ENCODE results near the gene ASCL1. TPM values are rescaled to one million over a fixed set of nuclear protein-coding genes. Genes with fewer than 3 reads are reported as not detected.
A peak's percentile ranks its signal among the peaks of the same experiment; 100 is the strongest.

The ASCL1 gene
- total and polyA plus RNA-seq, 9 of the 15 experiments (the other 6 are each of a cell fraction or from before 2014, with no cell fraction given) = 0.01 to 0.09 (median 0.04) TPM; not detected in 3

DNA sequence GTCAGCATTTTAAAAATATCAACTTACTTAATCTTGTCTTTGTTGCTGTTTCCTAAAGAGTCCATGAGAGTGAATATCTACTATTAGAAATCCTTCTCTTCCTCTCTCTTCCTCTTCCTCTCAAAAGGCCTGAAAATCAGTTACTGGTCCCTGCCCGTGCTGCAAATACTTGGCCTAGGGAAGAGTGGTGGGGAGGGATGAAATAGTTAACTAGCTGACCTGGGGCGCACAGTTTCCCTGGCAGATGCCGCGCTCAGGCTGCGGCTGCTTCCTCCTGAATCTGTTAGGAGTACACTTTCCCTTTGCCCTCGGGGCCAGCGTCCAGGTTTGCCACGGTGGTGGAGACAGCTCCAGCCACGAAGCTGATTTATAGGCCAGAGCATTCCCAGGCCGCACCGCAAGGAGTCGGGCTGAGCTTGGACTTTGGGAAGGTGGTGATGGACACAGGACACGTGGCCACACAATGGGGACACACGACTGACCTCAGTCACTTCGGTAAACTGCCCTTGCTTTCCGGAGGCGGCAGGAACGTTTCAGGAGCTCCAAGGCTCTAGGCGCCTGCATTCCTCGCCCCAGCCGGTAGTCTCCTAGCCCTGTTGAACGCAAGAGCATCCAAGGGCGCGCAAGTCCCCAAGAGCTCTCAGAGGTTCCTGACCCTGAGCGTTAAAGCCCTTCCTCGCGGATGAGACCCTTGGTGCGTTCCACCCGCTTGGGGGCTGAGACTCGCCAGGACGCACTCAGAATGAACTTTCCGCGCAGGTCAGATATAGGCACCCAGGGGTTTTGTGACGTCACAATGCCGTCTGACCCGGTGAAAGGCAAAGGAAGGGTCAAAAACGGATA is 7.1 kb upstream of the ASCL1 start:
- ATAC-seq (peak; percentile 39; the same call in 2 of the 3 replicates), FAIRE-seq (no peak), DNase-seq (ENCODE audit: extremely low read depth in 1 of 4, low spot score in 3 of 4) (no peak)
- 4% methylated on average over 31 of the region's 37 CpGs for WGBS (ENCODE audit: insufficient coverage, low coverage, missing lambda C conversion rate)
- H3K4me2 ChIP-seq (ENCODE audit: insufficient read depth, low read length) = no peak overlapping the region
- no peaks in the 10 kb centered on the region for H3K9me3 ChIP-seq (replicated peaks; ENCODE audit: control insufficient read depth, insufficient read depth, low read depth, low read length)
- POLR2A ChIA-PET = no interaction called here
- H3K27me3 ChIP-seq (ENCODE audit: control insufficient read depth in 2 of 2, insufficient read depth in 2 of 2, low read length in 2 of 2) = peaks cover 0 to 3% of the 10 kb centered on the region in 2 experiments; a peak in 1 of 5 replicates
- no peak overlapping the region for H2AFZ ChIP-seq (ENCODE audit: low read depth, low read length)
- CTCF ChIA-PET (ENCODE audit: low intra/inter-chr PET ratio) = interaction anchor here (1.6 kb wide), 1 partner anchor 598 kb away, joined by 4 read pairs; no protein-coding TSS in a partner anchor
- intact Hi-C loops (cut with micrococcal nuclease) = no loop called here
- no peaks in the 10 kb centered on the region for H3K79me2 ChIP-seq (ENCODE audit: control insufficient read depth, insufficient read depth, low read length)
- no peaks in the 10 kb centered on the region for H3K9me1 ChIP-seq (ENCODE audit: control insufficient read depth, insufficient read depth, low read length)
- no peaks in the 10 kb centered on the region for H4K20me1 ChIP-seq (replicated peaks; ENCODE audit: control insufficient read depth, insufficient read depth, low read length)
- no TSS peak for BruUV-seq (replicated peaks)
- no peak overlapping the region for H3K27ac ChIP-seq (ENCODE audit: extremely low read depth, low read depth, low read length)
- no peak overlapping the region for H3K9ac ChIP-seq (ENCODE audit: insufficient read depth in 1 of 2, low read depth in 2 of 2, low read length in 2 of 2)
- no peak overlapping the region for H3K4me3 ChIP-seq
- in situ Hi-C loops (cut with MboI) = no loop called here
- H3K4me1 ChIP-seq (replicated peaks in 1 of 2; ENCODE audit: control insufficient read depth in 2 of 2, insufficient read depth in 2 of 2, low read length in 2 of 2) = peaks cover 0 to 3% of the 10 kb centered on the region in 2 experiments; a peak in 1 of 5 replicates
- H3K36me3 ChIP-seq (ENCODE audit: control insufficient read depth, insufficient read depth, low read length) = no peaks in the 10 kb centered on the region
- TF ChIP-seq JUNB (CRISPR knock-in tag; conservative IDR thresholded peaks at IDR 0.05) (no peak), TCF7 (IDR thresholded peaks at IDR 0.05; ENCODE audit: borderline replicate concordance) (no peak), WHSC1 (IDR thresholded peaks at IDR 0.05; ENCODE audit: low read length) (no peak), POLR2AphosphoS5 (IDR thresholded peaks at IDR 0.05; ENCODE audit: control insufficient read depth, insufficient read depth, low read depth, low read length) (no peak), HDAC6 (IDR thresholded peaks at IDR 0.05; ENCODE audit: low read depth, low read length) (no peak), PCBP1 (IDR thresholded peaks at IDR 0.05; ENCODE audit: low read depth, low read length, poor library complexity, severe bottlenecking) (no peak), CREM (IDR thresholded peaks at IDR 0.05; ENCODE audit: low read depth) (0 out of 2 replicates have a peak, but pooled peaks have one; percentile 21), HSF4 (CRISPR knock-in tag; IDR thresholded peaks at IDR 0.05; ENCODE audit: borderline replicate concordance) (no peak), HBP1 (CRISPR knock-in tag; IDR thresholded peaks at IDR 0.05) (no peak)
- TF ChIP-seq, protein P1, sequence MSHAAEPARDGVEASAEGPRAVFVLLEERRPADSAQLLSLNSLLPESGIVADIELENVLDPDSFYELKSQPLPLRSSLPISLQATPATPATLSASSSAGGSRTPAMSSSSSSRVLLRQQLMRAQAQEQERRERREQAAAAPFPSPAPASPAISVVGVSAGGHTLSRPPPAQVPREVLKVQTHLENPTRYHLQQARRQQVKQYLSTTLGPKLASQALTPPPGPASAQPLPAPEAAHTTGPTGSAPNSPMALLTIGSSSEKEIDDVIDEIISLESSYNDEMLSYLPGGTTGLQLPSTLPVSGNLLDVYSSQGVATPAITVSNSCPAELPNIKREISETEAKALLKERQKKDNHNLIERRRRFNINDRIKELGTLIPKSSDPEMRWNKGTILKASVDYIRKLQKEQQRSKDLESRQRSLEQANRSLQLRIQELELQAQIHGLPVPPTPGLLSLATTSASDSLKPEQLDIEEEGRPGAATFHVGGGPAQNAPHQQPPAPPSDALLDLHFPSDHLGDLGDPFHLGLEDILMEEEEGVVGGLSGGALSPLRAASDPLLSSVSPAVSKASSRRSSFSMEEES (CRISPR knock-in tag; IDR thresholded peaks at IDR 0.05) = no peak
- TF ChIP-seq, protein P2, sequence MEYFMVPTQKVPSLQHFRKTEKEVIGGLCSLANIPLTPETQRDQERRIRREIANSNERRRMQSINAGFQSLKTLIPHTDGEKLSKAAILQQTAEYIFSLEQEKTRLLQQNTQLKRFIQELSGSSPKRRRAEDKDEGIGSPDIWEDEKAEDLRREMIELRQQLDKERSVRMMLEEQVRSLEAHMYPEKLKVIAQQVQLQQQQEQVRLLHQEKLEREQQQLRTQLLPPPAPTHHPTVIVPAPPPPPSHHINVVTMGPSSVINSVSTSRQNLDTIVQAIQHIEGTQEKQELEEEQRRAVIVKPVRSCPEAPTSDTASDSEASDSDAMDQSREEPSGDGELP (CRISPR knock-in tag; IDR thresholded peaks at IDR 0.05; ENCODE audit: borderline replicate concordance) = no peak
- TF ChIP-seq, protein P3, sequence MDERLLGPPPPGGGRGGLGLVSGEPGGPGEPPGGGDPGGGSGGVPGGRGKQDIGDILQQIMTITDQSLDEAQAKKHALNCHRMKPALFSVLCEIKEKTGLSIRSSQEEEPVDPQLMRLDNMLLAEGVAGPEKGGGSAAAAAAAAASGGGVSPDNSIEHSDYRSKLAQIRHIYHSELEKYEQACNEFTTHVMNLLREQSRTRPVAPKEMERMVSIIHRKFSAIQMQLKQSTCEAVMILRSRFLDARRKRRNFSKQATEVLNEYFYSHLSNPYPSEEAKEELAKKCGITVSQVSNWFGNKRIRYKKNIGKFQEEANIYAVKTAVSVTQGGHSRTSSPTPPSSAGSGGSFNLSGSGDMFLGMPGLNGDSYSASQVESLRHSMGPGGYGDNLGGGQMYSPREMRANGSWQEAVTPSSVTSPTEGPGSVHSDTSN (CRISPR knock-in tag; IDR thresholded peaks at IDR 0.05; ENCODE audit: low read depth) = no peak
- TF ChIP-seq, protein P3 (tag; conservative IDR thresholded peaks at IDR 0.05; ENCODE audit: low read depth) = 0 out of 2 replicates have a peak, but pooled peaks have one; percentile 26
